OCI-LY1 (cell line): Measurements from ENCODE around the gene IKBIP.

Source experiments
- H2AFZ ChIP-seq: fragments of 200-600 bp; sonication (generic), shearing (Covaris generic); 2 replicates; pipeline ENCODE4 v1.6.0; 2014; ENCODE audit warnings: antibody characterized with exemption, mild to moderate bottlenecking, low read length
- H3F3A ChIP-seq: fragments of 200-600 bp; sonication (generic), shearing (Covaris generic); 2 replicates; pipeline ENCODE4 v1.6.0; 2014; ENCODE audit warnings: mild to moderate bottlenecking, antibody characterized with exemption, low read length, moderate library complexity; ENCODE audit not compliant: insufficient read depth
- H3K27ac ChIP-seq: fragments of 200-600 bp; sonication (generic); 2 replicates; pipeline ENCODE4 v1.5.1; 2014; ENCODE audit warnings: low read length, mixed run types, mild to moderate bottlenecking, low read depth; ENCODE audit not compliant: poor library complexity, severe bottlenecking
- H3K27me3 ChIP-seq: fragments of 200-600 bp; sonication (generic); 2 replicates; pipeline ENCODE4 v1.6.0; 2014; ENCODE audit warnings: antibody characterized with exemption, mild to moderate bottlenecking, low read length, moderate library complexity; ENCODE audit not compliant: insufficient read depth
- H3K36me3 ChIP-seq: fragments of 200-600 bp; sonication (generic); 2 replicates; pipeline ENCODE4 v1.6.1; 2014; ENCODE audit warnings: mild to moderate bottlenecking, antibody characterized with exemption, low read length, moderate library complexity, mixed read lengths; ENCODE audit not compliant: insufficient read depth
- H3K4me1 ChIP-seq: fragments of 200-600 bp; sonication (generic); 2 replicates; pipeline ENCODE4 v1.5.1; 2014; ENCODE audit warnings: mild to moderate bottlenecking, low read length, moderate library complexity; ENCODE audit not compliant: insufficient read depth, severe bottlenecking
- H3K4me2 ChIP-seq: fragments of 200-600 bp; sonication (generic), shearing (Covaris generic); 2 replicates; pipeline ENCODE4 v1.6.1; 2014; ENCODE audit warnings: low read length
- H3K4me3 ChIP-seq: fragments of 200-600 bp; sonication (generic); 2 replicates; pipeline ENCODE4 v1.5.1; 2014; ENCODE audit warnings: low read length, low read depth, mild to moderate bottlenecking, mixed read lengths; ENCODE audit not compliant: poor library complexity, severe bottlenecking
- H3K79me2 ChIP-seq: fragments of 200-600 bp; shearing (Covaris generic); 2 replicates; pipeline ENCODE4 v1.6.1; 2016; ENCODE audit warnings: mixed run types, low read length, mixed read lengths; ENCODE audit not compliant: insufficient read depth
- H3K9ac ChIP-seq: fragments of 200-600 bp; sonication (generic), shearing (Covaris generic); 2 replicates; pipeline ENCODE4 v1.6.1; 2014; ENCODE audit warnings: mild to moderate bottlenecking, low read length, mixed read lengths
- H3K9me2 ChIP-seq: fragments of 200-600 bp; sonication (generic), shearing (Covaris generic); 2 replicates; pipeline ENCODE4 v1.6.1; 2014; ENCODE audit warnings: low read depth, mild to moderate bottlenecking, low read length, mixed read lengths
- H3K9me3 ChIP-seq: fragments of 200-600 bp; shearing (Covaris generic); 2 replicates; pipeline ENCODE4 v1.6.1; 2014; ENCODE audit warnings: low read length, mixed read lengths
- H4K20me1 ChIP-seq: fragments of 200-600 bp; sonication (generic), shearing (Covaris generic); 2 replicates; pipeline ENCODE4 v1.6.0; 2016; ENCODE audit warnings: mild to moderate bottlenecking, low read length; ENCODE audit not compliant: insufficient read depth
- CTCF ChIP-seq: fragments of 200-600 bp; sonication (generic), shearing (Covaris generic); IDR thresholded peaks from 2 replicates; pipeline ENCODE4 v1.5.1; 2017; ENCODE audit warnings: mild to moderate bottlenecking, antibody characterized with exemption, low read length, moderate library complexity, mixed read lengths
- EZH2 ChIP-seq: fragments of 200-600 bp; sonication (generic), shearing (Covaris generic); IDR thresholded peaks from 2 replicates; pipeline ENCODE4 v1.8.0; 2017; ENCODE audit warnings: borderline replicate concordance, mixed run types, mild to moderate bottlenecking, antibody characterized with exemption, low read length, moderate library complexity, mixed read lengths

The IKBIP gene

GRCh38 chr12:98669751-98670150, 25.2 kb upstream of the IKBIP start:
- no peak for TF ChIP-seq EZH2
- no peak for TF ChIP-seq CTCF
- Histone ChIP-seq H3F3A (no peaks in the 10 kb centered on the region), H3K9me2 (no peaks in the 10 kb centered on the region)

GRCh38 chr12:98660521-98660920, 15.9 kb upstream of the IKBIP start:
- Histone ChIP-seq H3K9me2 (no peaks in the 10 kb centered on the region), H3F3A (no peaks in the 10 kb centered on the region), H3K27ac (no peak overlapping the region), H3K4me2 (no peak overlapping the region), H3K4me3 (no peak overlapping the region), H2AFZ (no peak overlapping the region), H3K79me2 (no peaks in the 10 kb centered on the region), H3K27me3 (no peaks in the 10 kb centered on the region), H4K20me1 (no peaks in the 10 kb centered on the region), H3K36me3 (peaks cover 75% of the 10 kb centered on the region; the same call in 1 of the 2 replicates), H3K4me1 (no peaks in the 10 kb centered on the region), H3K9ac (no peak overlapping the region), H3K9me3 (no peaks in the 10 kb centered on the region)
- TF ChIP-seq CTCF (no peak), EZH2 (no peak)

More at GRCh38 chr12:98669751-98670150, 25.2 kb upstream of the IKBIP start:
- H3K79me2 ChIP-seq: no peaks in the 10 kb centered on the region
- H2AFZ ChIP-seq: no peak overlapping the region
- no peaks in the 10 kb centered on the region for H3K27me3 ChIP-seq
- no peak overlapping the region for H3K4me3 ChIP-seq
- H3K36me3 ChIP-seq: peaks cover 43% of the 10 kb centered on the region
- H3K27ac ChIP-seq: no peak overlapping the region
- no peaks in the 10 kb centered on the region for H3K4me1 ChIP-seq
- no peak overlapping the region for H3K9ac ChIP-seq
- no peaks in the 10 kb centered on the region for H4K20me1 ChIP-seq
- H3K4me2 ChIP-seq: no peak overlapping the region
- no peaks in the 10 kb centered on the region for H3K9me3 ChIP-seq

GRCh38 chr12:98656289-98657101, 11.9 kb upstream of the IKBIP start:
- Histone ChIP-seq H3K9me2 (no peaks in the 10 kb centered on the region), H3K79me2 (no peaks in the 10 kb centered on the region), H3K4me3 (no peak overlapping the region), H3K27me3 (no peaks in the 10 kb centered on the region), H3K27ac (no peak overlapping the region), H4K20me1 (no peaks in the 10 kb centered on the region), H3F3A (no peaks in the 10 kb centered on the region), H2AFZ (no peak overlapping the region), H3K4me1 (no peaks in the 10 kb centered on the region), H3K9me3 (no peaks in the 10 kb centered on the region), H3K9ac (no peak overlapping the region), H3K4me2 (no peak overlapping the region), H3K36me3 (peaks cover 54% of the 10 kb centered on the region; the same call in 1 of the 2 replicates)
- TF ChIP-seq CTCF: no peak
- TF ChIP-seq EZH2: no peak
